ENCODE data around the gene BLVRB.

DNA sequence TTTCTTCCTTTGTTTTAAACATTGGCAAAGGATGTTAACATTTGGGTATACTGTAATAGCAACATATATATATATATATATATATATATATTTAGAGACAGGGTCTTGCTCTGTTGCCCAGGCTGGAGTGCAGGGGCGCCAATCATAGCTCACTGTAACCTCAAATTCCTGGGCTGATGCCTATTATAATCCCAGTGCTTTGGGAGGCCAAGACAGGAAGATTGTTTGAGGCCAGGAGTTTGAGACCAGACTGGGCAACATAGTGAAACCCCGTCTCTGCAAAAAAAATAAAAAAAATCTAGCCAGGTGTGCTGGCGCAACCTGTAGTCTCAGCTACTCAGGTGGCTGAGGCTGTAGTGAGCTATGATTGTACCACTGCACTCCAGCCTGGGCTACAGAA is 5.4 kb downstream of the BLVRB start:
- no peak for TF ChIP-seq POLR2AphosphoS5 (IDR thresholded peaks at IDR 0.05; ENCODE audit: low read depth, low read length)
- no peak for TF ChIP-seq POLR2A (IDR thresholded peaks at IDR 0.05; ENCODE audit: low read depth, low read length)
- TF ChIP-seq TAF1 (IDR thresholded peaks at IDR 0.05; ENCODE audit: low read depth, low read length) = no peak
